WERI-Rb-1 (cell line): ENCODE data around the gene TCL1B.
"Not testable (repeated sequence)": the region's sequence is repeated elsewhere in the genome, so short reads cannot be mapped to it uniquely, and the experiment has no call there.

Experiments
- DNase-seq: peaks from one replicate; pipeline ENCODE4 v3.0.0-alpha.2; 2020
- H3K27ac ChIP-seq: fragments of 250-450 bp; sonication (Bioruptor Pico); 2 replicates; pipeline ENCODE4 v1.5.1; 2020; ENCODE audit warnings: mild to moderate bottlenecking, moderate library complexity
- H3K27me3 ChIP-seq: fragments of 250-450 bp; sonication (Bioruptor Pico); 2 replicates; pipeline ENCODE4 v1.5.1; 2021; ENCODE audit warnings: mild to moderate bottlenecking, low read depth, moderate library complexity; ENCODE audit not compliant: insufficient read depth, severe bottlenecking
- H3K36me3 ChIP-seq: fragments of 250-450 bp; sonication (Bioruptor Pico); 2 replicates; pipeline ENCODE4 v1.5.1; 2020; ENCODE audit warnings: mild to moderate bottlenecking, moderate library complexity
- H3K4me3 ChIP-seq: 2 replicates; pipeline ENCODE4 v1.5.1; 2011; ENCODE audit warnings: low read depth, mild to moderate bottlenecking, control low read depth, low read length
- H3K9me3 ChIP-seq: fragments of 250-450 bp; sonication (Bioruptor Pico); 2 replicates; pipeline ENCODE4 v1.5.1; 2021; ENCODE audit warnings: mild to moderate bottlenecking, moderate library complexity; ENCODE audit not compliant: severe bottlenecking
- CTCF ChIP-seq: IDR thresholded peaks from 2 replicates; pipeline ENCODE4 v1.5.1; 2011; ENCODE audit warnings: low read depth, mild to moderate bottlenecking, control low read depth, inconsistent platforms, low read length

The TCL1B gene

GRCh38 chr14:95722525-95723190 lies 36.4 kb downstream of the TCL1B start:
- no peaks in the 10 kb centered on the region for H3K9me3 ChIP-seq
- H3K27ac ChIP-seq, result no peak overlapping the region
- DNase-seq, result no peak
- no peaks in the 10 kb centered on the region for H3K36me3 ChIP-seq
- TF ChIP-seq CTCF, result no peak
- H3K4me3 ChIP-seq, result no peak overlapping the region
- H3K27me3 ChIP-seq, result no peaks in the 10 kb centered on the region

- TF ChIP-seq CTCF, result no peak
- Histone ChIP-seq H3K9me3 (no peaks in the 10 kb centered on the region), H3K27ac (no peak overlapping the region), H3K36me3 (no peaks in the 10 kb centered on the region), H3K27me3 (no peaks in the 10 kb centered on the region), H3K4me3 (no peak overlapping the region)
- DNase-seq, result no peak
These were observed 39.6 kb downstream of the TCL1B start for GRCh38 chr14:95725685-95726336.

- Histone ChIP-seq H3K4me3 (no peak overlapping the region), H3K9me3 (no peaks in the 10 kb centered on the region), H3K27me3 (no peaks in the 10 kb centered on the region), H3K36me3 (no peaks in the 10 kb centered on the region), H3K27ac (no peak overlapping the region)
- no peak for TF ChIP-seq CTCF
- DNase-seq, result no peak
These were observed 41.0 kb downstream of the TCL1B start for GRCh38 chr14:95727056-95727700.

- not testable (repeated sequence) for DNase-seq, H3K4me3 ChIP-seq, H3K9me3 ChIP-seq, H3K36me3 ChIP-seq, H3K27me3 ChIP-seq
- H3K27ac ChIP-seq, result peak overlapping the region; percentile 21; the same call in 1 of the 2 replicates
These were observed 43.3 kb downstream of the TCL1B start for GRCh38 chr14:95729402-95730028.

- no peak for TF ChIP-seq CTCF
- Histone ChIP-seq H3K36me3 (no peaks in the 10 kb centered on the region), H3K27me3 (no peaks in the 10 kb centered on the region), H3K27ac (peak overlapping the region; percentile 3; the same call in 1 of the 2 replicates), H3K9me3 (no peaks in the 10 kb centered on the region), H3K4me3 (no peak overlapping the region)
- DNase-seq, result no peak
These were observed 43.9 kb downstream of the TCL1B start for GRCh38 chr14:95730126-95730525.

GRCh38 chr14:95733212-95733611 lies 47.0 kb downstream of the TCL1B start:
- no peak overlapping the region for H3K27ac ChIP-seq
- H3K36me3 ChIP-seq, result no peaks in the 10 kb centered on the region
- DNase-seq, result no peak
- no peaks in the 10 kb centered on the region for H3K27me3 ChIP-seq
- no peak for TF ChIP-seq CTCF
- H3K4me3 ChIP-seq, result no peak overlapping the region
- H3K9me3 ChIP-seq, result no peaks in the 10 kb centered on the region
